GM23338 (cell line): ENCODE measurements around the gene SMAP2. TPM values are rescaled to one million over a fixed set of nuclear protein-coding genes. Genes with fewer than 3 reads are reported as not detected.

Experiments
- ATAC-seq: fragments of 200-7000 bp; cut with Tn5 transposase; 3 replicates; pipeline ENCODE4 v1.9.1; 2020
- DNase-seq: peaks from one replicate; pipeline ENCODE4 v3.0.0-alpha.2; 2015; ENCODE audit warnings: low spot score
- H2AFZ ChIP-seq: fragments of 200-600 bp; sonication (generic); 2 replicates; pipeline ENCODE4 v1.8.0; 2016; ENCODE audit warnings: antibody characterized with exemption, mild to moderate bottlenecking, moderate library complexity
- H3F3A ChIP-seq: fragments of 200-600 bp; sonication (generic); replicated peaks from 2 replicates; pipeline ENCODE4 v1.8.0; 2017; ENCODE audit warnings: antibody characterized with exemption, mixed run types, low read depth
- H3K27ac ChIP-seq: fragments of 200-600 bp; sonication (generic); 2 replicates; pipeline ENCODE4 v1.6.1; 2016; ENCODE audit warnings: low read depth
- H3K27me3 ChIP-seq: fragments of 200-600 bp; sonication (generic); 2 replicates; pipeline ENCODE4 v1.8.0; 2016; ENCODE audit warnings: mild to moderate bottlenecking, mixed run types, moderate library complexity; ENCODE audit not compliant: insufficient read depth
- H3K36me3 ChIP-seq: fragments of 200-600 bp; sonication (generic); 2 replicates; pipeline ENCODE4 v1.8.0; 2016; ENCODE audit warnings: mild to moderate bottlenecking; ENCODE audit not compliant: insufficient read depth
- H3K4me1 ChIP-seq: fragments of 200-600 bp; sonication (generic); 2 replicates; pipeline ENCODE4 v1.8.0; 2016; ENCODE audit warnings: mild to moderate bottlenecking, moderate library complexity; ENCODE audit not compliant: insufficient read depth
- H3K4me2 ChIP-seq: fragments of 200-600 bp; sonication (generic); 2 replicates; pipeline ENCODE4 v1.7.1; 2017; ENCODE audit warnings: mixed run types
- H3K4me3 ChIP-seq: fragments of 200-600 bp; sonication (generic); 2 replicates; pipeline ENCODE4 v1.6.1; 2016; ENCODE audit warnings: mixed run types
- H3K79me2 ChIP-seq: fragments of 200-600 bp; sonication (generic); replicated peaks from 2 replicates; pipeline ENCODE4 v1.8.0; 2017; ENCODE audit warnings: mild to moderate bottlenecking; ENCODE audit not compliant: insufficient read depth
- H3K9me2 ChIP-seq: fragments of 200-600 bp; sonication (generic); 2 replicates; pipeline ENCODE4 v1.8.0; 2017; ENCODE audit not compliant: insufficient read depth
- H4K20me1 ChIP-seq: fragments of 200-600 bp; sonication (generic); replicated peaks from 2 replicates; pipeline ENCODE4 v1.8.0; 2017; ENCODE audit warnings: mild to moderate bottlenecking; ENCODE audit not compliant: insufficient read depth
- H3K27ac Mint-ChIP-seq: 2 replicates; pipeline ENCODE4 v1.8.0; 2020; ENCODE audit warnings: inconsistent platforms, mild to moderate bottlenecking, moderate library complexity, mixed read lengths
- H3K27me3 Mint-ChIP-seq: 3 replicates; pipeline ENCODE4 v1.8.0; 2022; ENCODE audit warnings: low read depth, mild to moderate bottlenecking, moderate library complexity, mixed read lengths, inconsistent platforms; ENCODE audit not compliant: insufficient read depth, poor library complexity
- H3K36me3 Mint-ChIP-seq: 3 replicates; pipeline ENCODE4 v1.8.0; 2021; ENCODE audit warnings: low read depth, mild to moderate bottlenecking, inconsistent platforms, moderate library complexity, mixed read lengths
- H3K4me1 Mint-ChIP-seq: 3 replicates; pipeline ENCODE4 v1.8.0; 2020; ENCODE audit warnings: mild to moderate bottlenecking, inconsistent platforms, mixed read lengths
- H3K4me3 Mint-ChIP-seq: 3 replicates; pipeline ENCODE4 v1.8.0; 2021; ENCODE audit warnings: moderate library complexity, mild to moderate bottlenecking, inconsistent platforms, mixed read lengths
- H3K9me3 Mint-ChIP-seq: 3 replicates; pipeline ENCODE4 v1.8.0; 2020; ENCODE audit warnings: moderate library complexity, mild to moderate bottlenecking, inconsistent platforms, mixed read lengths
- ETS1 ChIP-seq: IDR thresholded peaks from 2 replicates; pipeline ENCODE4 v1.6.1; 2016; ENCODE audit warnings: antibody characterized with exemption
- EZH2phosphoT487 ChIP-seq: fragments of 200-600 bp; sonication (generic); IDR thresholded peaks from one replicate; pipeline ENCODE4 v1.8.1; 2018; ENCODE audit warnings: antibody characterized with exemption; ENCODE audit not compliant: unreplicated experiment
- JUNB ChIP-seq: IDR thresholded peaks from one replicate; pipeline ENCODE4 v1.6.1; 2016; ENCODE audit warnings: antibody characterized with exemption; ENCODE audit not compliant: unreplicated experiment
- POLR2AphosphoS5 ChIP-seq: IDR thresholded peaks from 2 replicates; pipeline ENCODE4 v1.6.1; 2016; ENCODE audit warnings: antibody characterized with exemption, low read depth
- STAT1 ChIP-seq: IDR thresholded peaks from one replicate; pipeline ENCODE4 v1.6.1; 2016; ENCODE audit warnings: antibody characterized with exemption; ENCODE audit not compliant: unreplicated experiment
- ZNF114 ChIP-seq: fragments of 250-450 bp; sonication (Bioruptor Pico); IDR thresholded peaks from 2 replicates; pipeline ENCODE4 v1.5.0; 2020; ENCODE audit warnings: mild to moderate bottlenecking, moderate library complexity
- ZNF331 ChIP-seq: fragments of 250-450 bp; sonication (Bioruptor Pico); IDR thresholded peaks from 2 replicates; pipeline ENCODE4 v1.5.0; 2020; ENCODE audit warnings: low read depth, mild to moderate bottlenecking, moderate library complexity
- ZNF462 ChIP-seq: fragments of 250-450 bp; sonication (Bioruptor Pico); IDR thresholded peaks from 2 replicates; pipeline ENCODE4 v1.5.0; 2020; ENCODE audit warnings: mild to moderate bottlenecking, moderate library complexity
- polyA plus RNA-seq: library from polyadenylated mRNA; unstranded; fragments of >200 nt; fragmentation: Nextera tagmentation; extraction: Ambion mirVana; gene quantifications from 2 replicates; pipeline ENCODE4 v1.2.1, GENCODE V29; 2016
- total RNA-seq: library from RNA; depleted of rRNA; stranded (reverse); fragments of >200 nt; shearing (Covaris generic); gene quantifications from 2 replicates; pipeline ENCODE4 v1.2.3, GENCODE V29; 2014
- TF ChIP-seq, protein P1 (sequence below), 2 experiments: fragments of 200-600 bp in 1 of 2; sonication (generic) in 1 of 2; conservative IDR thresholded peaks; 2 replicates each; pipeline versions ENCODE4 v1.5.1 to v1.6.1; 2016 to 2017; ENCODE audit warnings: antibody characterized with exemption in 2 of 2, low read depth in 2 of 2, mild to moderate bottlenecking in 2 of 2, moderate library complexity in 1 of 2
- TF ChIP-seq, protein P2 (sequence below): IDR thresholded peaks from one replicate; pipeline ENCODE4 v1.6.1; 2018; ENCODE audit warnings: antibody characterized with exemption; ENCODE audit not compliant: unreplicated experiment

Gene SMAP2
- total and polyA plus RNA-seq, 2 experiments from 2014 or later: 2.9 to 4.8 TPM

DNA sequence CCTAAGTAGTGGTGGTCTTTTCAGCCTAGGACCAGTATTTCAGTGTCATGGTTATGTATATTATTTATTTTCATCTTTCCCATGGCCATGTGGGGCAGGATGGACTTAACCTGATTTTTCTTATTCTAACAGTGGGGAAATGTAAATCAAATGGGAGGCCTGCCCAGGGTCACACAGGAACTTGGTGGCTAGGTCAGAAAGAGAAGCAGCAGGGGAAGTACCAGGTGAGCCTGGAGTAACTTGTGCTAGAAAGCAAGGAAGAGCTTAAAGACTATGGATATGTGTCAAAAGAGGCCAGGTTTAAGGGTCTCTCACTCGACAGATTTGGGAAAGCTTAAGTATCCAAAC lies 77.7 kb downstream of the SMAP2 start:
- no peak for ATAC-seq
- peaks cover 57% of the 10 kb centered on the region for H3K36me3 Mint-ChIP-seq

More for the DNA sequence above, 77.7 kb downstream of the SMAP2 start:
- H3F3A ChIP-seq: no peaks in the 10 kb centered on the region
- H3K4me3 ChIP-seq: peak overlapping the region; percentile 84
- peaks cover 55% of the 10 kb centered on the region for H3K9me3 Mint-ChIP-seq
- H3K4me2 ChIP-seq: peak overlapping the region; percentile 83
- DNase-seq: peak; percentile 6
- no peaks in the 10 kb centered on the region for H3K27me3 ChIP-seq
- TF ChIP-seq POLR2AphosphoS5: no peak
- TF ChIP-seq, protein P1, sequence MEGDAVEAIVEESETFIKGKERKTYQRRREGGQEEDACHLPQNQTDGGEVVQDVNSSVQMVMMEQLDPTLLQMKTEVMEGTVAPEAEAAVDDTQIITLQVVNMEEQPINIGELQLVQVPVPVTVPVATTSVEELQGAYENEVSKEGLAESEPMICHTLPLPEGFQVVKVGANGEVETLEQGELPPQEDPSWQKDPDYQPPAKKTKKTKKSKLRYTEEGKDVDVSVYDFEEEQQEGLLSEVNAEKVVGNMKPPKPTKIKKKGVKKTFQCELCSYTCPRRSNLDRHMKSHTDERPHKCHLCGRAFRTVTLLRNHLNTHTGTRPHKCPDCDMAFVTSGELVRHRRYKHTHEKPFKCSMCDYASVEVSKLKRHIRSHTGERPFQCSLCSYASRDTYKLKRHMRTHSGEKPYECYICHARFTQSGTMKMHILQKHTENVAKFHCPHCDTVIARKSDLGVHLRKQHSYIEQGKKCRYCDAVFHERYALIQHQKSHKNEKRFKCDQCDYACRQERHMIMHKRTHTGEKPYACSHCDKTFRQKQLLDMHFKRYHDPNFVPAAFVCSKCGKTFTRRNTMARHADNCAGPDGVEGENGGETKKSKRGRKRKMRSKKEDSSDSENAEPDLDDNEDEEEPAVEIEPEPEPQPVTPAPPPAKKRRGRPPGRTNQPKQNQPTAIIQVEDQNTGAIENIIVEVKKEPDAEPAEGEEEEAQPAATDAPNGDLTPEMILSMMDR (conservative IDR thresholded peaks at IDR 0.05; ENCODE audit: low read depth in 2 of 2): no peak
- TF ChIP-seq, protein P2, sequence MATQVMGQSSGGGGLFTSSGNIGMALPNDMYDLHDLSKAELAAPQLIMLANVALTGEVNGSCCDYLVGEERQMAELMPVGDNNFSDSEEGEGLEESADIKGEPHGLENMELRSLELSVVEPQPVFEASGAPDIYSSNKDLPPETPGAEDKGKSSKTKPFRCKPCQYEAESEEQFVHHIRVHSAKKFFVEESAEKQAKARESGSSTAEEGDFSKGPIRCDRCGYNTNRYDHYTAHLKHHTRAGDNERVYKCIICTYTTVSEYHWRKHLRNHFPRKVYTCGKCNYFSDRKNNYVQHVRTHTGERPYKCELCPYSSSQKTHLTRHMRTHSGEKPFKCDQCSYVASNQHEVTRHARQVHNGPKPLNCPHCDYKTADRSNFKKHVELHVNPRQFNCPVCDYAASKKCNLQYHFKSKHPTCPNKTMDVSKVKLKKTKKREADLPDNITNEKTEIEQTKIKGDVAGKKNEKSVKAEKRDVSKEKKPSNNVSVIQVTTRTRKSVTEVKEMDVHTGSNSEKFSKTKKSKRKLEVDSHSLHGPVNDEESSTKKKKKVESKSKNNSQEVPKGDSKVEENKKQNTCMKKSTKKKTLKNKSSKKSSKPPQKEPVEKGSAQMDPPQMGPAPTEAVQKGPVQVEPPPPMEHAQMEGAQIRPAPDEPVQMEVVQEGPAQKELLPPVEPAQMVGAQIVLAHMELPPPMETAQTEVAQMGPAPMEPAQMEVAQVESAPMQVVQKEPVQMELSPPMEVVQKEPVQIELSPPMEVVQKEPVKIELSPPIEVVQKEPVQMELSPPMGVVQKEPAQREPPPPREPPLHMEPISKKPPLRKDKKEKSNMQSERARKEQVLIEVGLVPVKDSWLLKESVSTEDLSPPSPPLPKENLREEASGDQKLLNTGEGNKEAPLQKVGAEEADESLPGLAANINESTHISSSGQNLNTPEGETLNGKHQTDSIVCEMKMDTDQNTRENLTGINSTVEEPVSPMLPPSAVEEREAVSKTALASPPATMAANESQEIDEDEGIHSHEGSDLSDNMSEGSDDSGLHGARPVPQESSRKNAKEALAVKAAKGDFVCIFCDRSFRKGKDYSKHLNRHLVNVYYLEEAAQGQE: no peak
- TF ChIP-seq STAT1: no peak
- TF ChIP-seq ZNF114 (CRISPR knock-in tag): no peak
- no peak for TF ChIP-seq ETS1
- TF ChIP-seq ZNF331 (CRISPR knock-in tag): no peak
- TF ChIP-seq JUNB: no peak
- no peak for TF ChIP-seq EZH2phosphoT487
- no peak for TF ChIP-seq ZNF462
- peak overlapping the region; percentile 83 for H3K4me3 Mint-ChIP-seq
- H3K27me3 Mint-ChIP-seq: peaks cover 10% of the 10 kb centered on the region
- H3K27ac ChIP-seq: no peak overlapping the region
- H3K79me2 ChIP-seq: peaks cover 36% of the 10 kb centered on the region
- H3K9me2 ChIP-seq: peaks cover 8% of the 10 kb centered on the region; the same call in 1 of the 2 replicates
- H3K27ac Mint-ChIP-seq: peak overlapping the region; percentile 76; the same call in 1 of the 2 replicates
- peaks cover 25% of the 10 kb centered on the region for H3K36me3 ChIP-seq
- peaks cover 16% of the 10 kb centered on the region for H3K4me1 ChIP-seq
- H2AFZ ChIP-seq: peak overlapping the region; percentile 96
- H4K20me1 ChIP-seq: no peaks in the 10 kb centered on the region
- peaks cover 16% of the 10 kb centered on the region for H3K4me1 Mint-ChIP-seq
